ENCODE data around the gene TMTC2. TPM values are rescaled to one million over a fixed set of nuclear protein-coding genes. Genes with fewer than 3 reads are reported as not detected.

Gene TMTC2
- polyA plus RNA-seq, 1 donor from 2014 or later = 20.6 TPM

DNA sequence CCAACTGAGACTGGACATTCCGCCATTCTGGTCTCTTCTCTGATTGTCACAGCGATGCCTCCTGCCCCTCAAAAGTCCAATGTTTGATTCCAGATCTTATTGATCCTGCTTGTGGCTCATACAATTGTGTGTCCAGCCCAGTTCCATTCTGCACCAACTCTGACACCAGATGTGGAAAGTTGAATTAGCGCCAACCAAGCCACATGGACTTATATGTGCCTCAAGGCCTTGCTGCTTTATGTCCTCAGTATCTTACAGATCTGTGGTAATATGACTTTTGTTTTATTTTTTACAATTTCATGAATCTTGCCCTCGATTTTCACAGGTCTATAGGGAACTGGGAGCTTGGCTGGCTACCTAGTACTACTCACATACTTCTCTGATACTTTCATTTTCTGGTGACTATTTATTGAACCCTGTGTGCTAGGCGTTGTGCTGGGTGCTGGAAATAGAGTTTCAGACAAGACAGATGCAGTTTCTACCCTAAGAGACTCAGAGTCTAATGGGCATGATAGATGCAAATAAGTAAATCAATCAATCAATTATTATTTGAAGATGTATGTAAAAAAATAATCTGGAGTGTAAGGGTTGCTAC is 472.0 kb downstream of the TMTC2 start:
- Histone ChIP-seq H3K27ac (ENCODE audit: low read length) (no peak overlapping the region), H3K9me2 (ENCODE audit: insufficient read depth, low read length) (no peaks in the 10 kb centered on the region), H3K4me2 (ENCODE audit: low read length) (no peak overlapping the region), H4K20me1 (ENCODE audit: insufficient read depth) (no peaks in the 10 kb centered on the region), H3F3A (ENCODE audit: insufficient read depth, low read length, poor library complexity, severe bottlenecking) (no peaks in the 10 kb centered on the region), H3K27me3 (ENCODE audit: insufficient read depth, low read depth, low read length) (no peaks in the 10 kb centered on the region), H3K79me2 (replicated peaks; ENCODE audit: insufficient read depth, low read length) (no peaks in the 10 kb centered on the region), H2AFZ (ENCODE audit: low read depth, low read length) (no peak overlapping the region), H3K9ac (ENCODE audit: low read length) (no peak overlapping the region), H3K9me3 (ENCODE audit: low read length) (no peaks in the 10 kb centered on the region), H3K36me3 (ENCODE audit: insufficient read depth, low read length) (no peaks in the 10 kb centered on the region), H3K4me3 (ENCODE audit: low read length) (no peak overlapping the region)
- no peak for TF ChIP-seq RAD21 (conservative IDR thresholded peaks at IDR 0.05)

DNA sequence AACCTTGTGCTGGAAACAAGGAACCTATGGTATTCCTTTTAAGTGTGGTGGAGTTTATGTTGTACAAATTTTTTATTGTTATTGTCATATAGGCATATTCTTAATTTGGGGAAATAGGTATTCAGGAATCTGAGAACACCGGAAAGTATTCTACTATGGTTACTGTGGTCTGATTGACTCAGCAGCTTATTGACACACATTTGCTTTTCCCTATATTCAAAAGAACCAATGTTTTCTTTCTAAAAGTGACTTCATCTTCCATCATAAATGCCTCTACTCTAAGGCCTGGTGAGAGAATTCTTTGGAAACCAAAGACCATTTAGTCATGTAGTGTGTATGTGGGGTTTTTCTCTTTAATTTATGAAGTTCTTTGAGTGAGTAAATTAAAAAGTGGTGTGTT is 474.8 kb downstream of the TMTC2 start:
- Histone ChIP-seq H3K79me2 (replicated peaks; ENCODE audit: insufficient read depth, low read length) (no peaks in the 10 kb centered on the region), H3K36me3 (ENCODE audit: insufficient read depth, low read length) (no peaks in the 10 kb centered on the region), H3K4me2 (ENCODE audit: low read length) (no peak overlapping the region), H4K20me1 (ENCODE audit: insufficient read depth) (no peaks in the 10 kb centered on the region), H3K9ac (ENCODE audit: low read length) (no peak overlapping the region), H2AFZ (ENCODE audit: low read depth, low read length) (no peak overlapping the region), H3K4me3 (ENCODE audit: low read length) (no peak overlapping the region), H3F3A (ENCODE audit: insufficient read depth, low read length, poor library complexity, severe bottlenecking) (no peaks in the 10 kb centered on the region), H3K27me3 (ENCODE audit: insufficient read depth, low read depth, low read length) (no peaks in the 10 kb centered on the region), H3K9me2 (ENCODE audit: insufficient read depth, low read length) (no peaks in the 10 kb centered on the region), H3K27ac (ENCODE audit: low read length) (no peak overlapping the region), H3K9me3 (ENCODE audit: low read length) (no peaks in the 10 kb centered on the region)
- no peak for TF ChIP-seq EZH2 (IDR thresholded peaks at IDR 0.05; ENCODE audit: borderline replicate concordance, insufficient read depth, low read length, poor library complexity, severe bottlenecking)
- no peak for TF ChIP-seq TAF1 (IDR thresholded peaks at IDR 0.05; ENCODE audit: low read depth)
- TF ChIP-seq, protein P1, sequence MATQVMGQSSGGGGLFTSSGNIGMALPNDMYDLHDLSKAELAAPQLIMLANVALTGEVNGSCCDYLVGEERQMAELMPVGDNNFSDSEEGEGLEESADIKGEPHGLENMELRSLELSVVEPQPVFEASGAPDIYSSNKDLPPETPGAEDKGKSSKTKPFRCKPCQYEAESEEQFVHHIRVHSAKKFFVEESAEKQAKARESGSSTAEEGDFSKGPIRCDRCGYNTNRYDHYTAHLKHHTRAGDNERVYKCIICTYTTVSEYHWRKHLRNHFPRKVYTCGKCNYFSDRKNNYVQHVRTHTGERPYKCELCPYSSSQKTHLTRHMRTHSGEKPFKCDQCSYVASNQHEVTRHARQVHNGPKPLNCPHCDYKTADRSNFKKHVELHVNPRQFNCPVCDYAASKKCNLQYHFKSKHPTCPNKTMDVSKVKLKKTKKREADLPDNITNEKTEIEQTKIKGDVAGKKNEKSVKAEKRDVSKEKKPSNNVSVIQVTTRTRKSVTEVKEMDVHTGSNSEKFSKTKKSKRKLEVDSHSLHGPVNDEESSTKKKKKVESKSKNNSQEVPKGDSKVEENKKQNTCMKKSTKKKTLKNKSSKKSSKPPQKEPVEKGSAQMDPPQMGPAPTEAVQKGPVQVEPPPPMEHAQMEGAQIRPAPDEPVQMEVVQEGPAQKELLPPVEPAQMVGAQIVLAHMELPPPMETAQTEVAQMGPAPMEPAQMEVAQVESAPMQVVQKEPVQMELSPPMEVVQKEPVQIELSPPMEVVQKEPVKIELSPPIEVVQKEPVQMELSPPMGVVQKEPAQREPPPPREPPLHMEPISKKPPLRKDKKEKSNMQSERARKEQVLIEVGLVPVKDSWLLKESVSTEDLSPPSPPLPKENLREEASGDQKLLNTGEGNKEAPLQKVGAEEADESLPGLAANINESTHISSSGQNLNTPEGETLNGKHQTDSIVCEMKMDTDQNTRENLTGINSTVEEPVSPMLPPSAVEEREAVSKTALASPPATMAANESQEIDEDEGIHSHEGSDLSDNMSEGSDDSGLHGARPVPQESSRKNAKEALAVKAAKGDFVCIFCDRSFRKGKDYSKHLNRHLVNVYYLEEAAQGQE (IDR thresholded peaks at IDR 0.05; ENCODE audit: borderline replicate concordance) = no peak
- no peak for TF ChIP-seq RAD21 (conservative IDR thresholded peaks at IDR 0.05)
- no peak for TF ChIP-seq SMC3 (conservative IDR thresholded peaks at IDR 0.05; ENCODE audit: poor library complexity)
- TF ChIP-seq MXI1 (conservative IDR thresholded peaks at IDR 0.05; ENCODE audit: poor library complexity, severe bottlenecking) = no peak

DNA sequence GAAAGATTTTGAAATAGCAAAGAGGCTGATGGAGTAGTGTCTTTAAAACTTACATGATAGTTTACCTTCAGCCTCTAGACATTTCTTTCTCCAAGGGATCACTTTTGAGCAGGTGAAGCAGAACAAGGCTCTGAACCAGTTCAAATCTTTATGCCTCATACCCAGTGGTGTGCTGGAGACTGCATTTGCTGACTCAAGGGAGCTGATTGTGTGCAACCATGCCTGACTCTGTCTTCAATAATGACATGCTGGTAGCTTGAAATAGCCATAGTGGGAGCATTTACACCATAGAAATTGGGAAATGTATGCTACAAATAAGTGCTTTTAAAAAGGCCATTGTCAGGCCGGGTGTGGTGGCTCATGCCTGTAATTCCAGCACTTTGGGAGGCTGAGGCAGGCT is 482.0 kb downstream of the TMTC2 start:
- H3K36me3 ChIP-seq (ENCODE audit: insufficient read depth, low read length) = no peaks in the 10 kb centered on the region
- no peaks in the 10 kb centered on the region for H3K9me3 ChIP-seq (ENCODE audit: low read length)
- no peaks in the 10 kb centered on the region for H4K20me1 ChIP-seq (ENCODE audit: insufficient read depth)
- H3K27me3 ChIP-seq (ENCODE audit: insufficient read depth, low read depth, low read length) = no peaks in the 10 kb centered on the region
- H3K27ac ChIP-seq (ENCODE audit: low read length) = no peak overlapping the region
- H3K9me2 ChIP-seq (ENCODE audit: insufficient read depth, low read length) = no peaks in the 10 kb centered on the region
- H3F3A ChIP-seq (ENCODE audit: insufficient read depth, low read length, poor library complexity, severe bottlenecking) = no peaks in the 10 kb centered on the region
- H3K4me3 ChIP-seq (ENCODE audit: low read length) = no peak overlapping the region
- TF ChIP-seq EP300 (conservative IDR thresholded peaks at IDR 0.05; ENCODE audit: poor library complexity, severe bottlenecking) (no peak), SMC3 (conservative IDR thresholded peaks at IDR 0.05; ENCODE audit: poor library complexity) (no peak), MXI1 (conservative IDR thresholded peaks at IDR 0.05; ENCODE audit: poor library complexity, severe bottlenecking) (no peak), RAD21 (conservative IDR thresholded peaks at IDR 0.05) (no peak), EZH2 (IDR thresholded peaks at IDR 0.05; ENCODE audit: borderline replicate concordance, insufficient read depth, low read length, poor library complexity, severe bottlenecking) (no peak), TAF1 (IDR thresholded peaks at IDR 0.05; ENCODE audit: low read depth) (no peak), POLR2AphosphoS5 (IDR thresholded peaks at IDR 0.05) (no peak)
- TF ChIP-seq, protein P1 (IDR thresholded peaks at IDR 0.05; ENCODE audit: borderline replicate concordance) = no peak
- TF ChIP-seq, protein P2, sequence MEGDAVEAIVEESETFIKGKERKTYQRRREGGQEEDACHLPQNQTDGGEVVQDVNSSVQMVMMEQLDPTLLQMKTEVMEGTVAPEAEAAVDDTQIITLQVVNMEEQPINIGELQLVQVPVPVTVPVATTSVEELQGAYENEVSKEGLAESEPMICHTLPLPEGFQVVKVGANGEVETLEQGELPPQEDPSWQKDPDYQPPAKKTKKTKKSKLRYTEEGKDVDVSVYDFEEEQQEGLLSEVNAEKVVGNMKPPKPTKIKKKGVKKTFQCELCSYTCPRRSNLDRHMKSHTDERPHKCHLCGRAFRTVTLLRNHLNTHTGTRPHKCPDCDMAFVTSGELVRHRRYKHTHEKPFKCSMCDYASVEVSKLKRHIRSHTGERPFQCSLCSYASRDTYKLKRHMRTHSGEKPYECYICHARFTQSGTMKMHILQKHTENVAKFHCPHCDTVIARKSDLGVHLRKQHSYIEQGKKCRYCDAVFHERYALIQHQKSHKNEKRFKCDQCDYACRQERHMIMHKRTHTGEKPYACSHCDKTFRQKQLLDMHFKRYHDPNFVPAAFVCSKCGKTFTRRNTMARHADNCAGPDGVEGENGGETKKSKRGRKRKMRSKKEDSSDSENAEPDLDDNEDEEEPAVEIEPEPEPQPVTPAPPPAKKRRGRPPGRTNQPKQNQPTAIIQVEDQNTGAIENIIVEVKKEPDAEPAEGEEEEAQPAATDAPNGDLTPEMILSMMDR (IDR thresholded peaks at IDR 0.05; ENCODE audit: poor library complexity, severe bottlenecking) = no peak
- H2AFZ ChIP-seq (ENCODE audit: low read depth, low read length) = no peak overlapping the region
- no peaks in the 10 kb centered on the region for H3K79me2 ChIP-seq (replicated peaks; ENCODE audit: insufficient read depth, low read length)
- no peak overlapping the region for H3K9ac ChIP-seq (ENCODE audit: low read length)
- H3K4me2 ChIP-seq (ENCODE audit: low read length) = no peak overlapping the region
